AG04449 (cell line): ENCODE results near the gene DNAJC16.

ENCODE experiments used
- CTCF ChIA-PET: fragments of 350-600 bp; formaldehyde crosslinking; extraction: SDS; loops from one replicate; lab custom pipeline; 2021; ENCODE audit warnings: antibody characterized with exemption; lab: Yijun Ruan, JAX
- POLR2A ChIA-PET: fragments of 400-600, 350-600 bp; formaldehyde crosslinking; extraction: SDS; loops from one replicate; lab custom pipeline; 2020; ENCODE audit warnings: antibody characterized with exemption, inconsistent platforms; lab: Yijun Ruan, JAX
- DNase-seq: peaks from one replicate; pipeline ENCODE4 v3.0.0-alpha.2; 2010; ENCODE audit warnings: low read depth, low spot score
- H3K4me3 ChIP-seq: 2 replicates; pipeline ENCODE4 v1.5.1; 2011; ENCODE audit warnings: low read depth, mild to moderate bottlenecking, control low read depth, low read length
- TF ChIP-seq, protein P1 (sequence below): IDR thresholded peaks from one replicate; pipeline ENCODE4 v1.5.1; 2011; ENCODE audit warnings: mild to moderate bottlenecking, moderate library complexity, low read length, control low read depth, inconsistent platforms; ENCODE audit not compliant: insufficient read depth; ENCODE audit errors: missing control alignments

Gene DNAJC16

DNA sequence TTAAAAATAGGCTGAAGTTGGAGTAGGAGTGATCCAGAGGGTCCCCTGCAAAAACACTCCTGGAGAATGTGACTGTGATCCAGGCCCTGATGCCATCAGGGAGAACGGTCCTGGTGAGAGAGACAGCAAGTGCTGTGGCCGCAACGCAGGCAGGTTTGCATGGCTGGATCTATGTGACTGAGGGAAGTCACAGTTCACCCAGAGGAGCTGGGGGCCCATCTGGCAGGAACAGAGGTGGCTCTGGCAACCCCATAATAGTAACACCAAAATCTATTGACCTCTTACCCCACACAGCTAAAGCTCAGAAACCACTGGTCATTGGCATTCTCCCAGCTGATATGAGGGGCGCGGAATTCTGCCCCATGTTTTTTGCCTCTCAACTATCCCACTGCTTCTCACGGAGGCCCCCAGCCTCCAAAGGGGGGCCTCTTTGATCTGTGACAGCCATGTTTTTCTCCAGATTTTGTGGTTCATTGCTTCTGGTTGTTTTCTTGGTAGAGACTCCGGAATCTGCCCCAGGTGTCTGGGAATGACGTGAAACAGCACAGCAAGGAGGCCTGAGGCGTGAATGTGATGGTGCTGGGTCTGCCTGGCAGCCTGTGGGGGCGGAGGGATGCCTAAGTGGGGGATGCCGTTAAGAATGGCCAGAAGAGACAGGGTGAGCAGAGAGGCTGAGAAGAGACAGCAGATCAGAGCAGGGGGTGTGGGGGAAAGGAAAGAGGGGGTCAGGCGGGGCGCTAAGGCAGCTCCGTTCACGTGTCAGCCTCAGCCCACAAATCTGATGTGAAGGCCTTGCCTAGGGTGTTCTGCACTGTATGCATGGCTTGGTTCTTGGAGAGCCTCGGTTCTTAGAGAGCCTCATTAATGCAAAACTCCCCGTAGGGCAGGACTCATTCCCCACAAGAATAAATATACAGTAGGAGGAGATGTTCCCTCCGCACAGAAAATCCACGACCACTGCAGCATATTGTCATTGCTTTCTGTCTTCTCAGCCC lies 26.2 kb upstream of the DNAJC16 start:
- POLR2A ChIA-PET, result no interaction called here
- CTCF ChIA-PET, result interaction anchor here (0.8 to 2.7 kb wide), 15 partner anchors 8 to 372 kb away, joined by 3 to 16 read pairs (median 3); partner anchors contain the start of gene CASP9

DNA sequence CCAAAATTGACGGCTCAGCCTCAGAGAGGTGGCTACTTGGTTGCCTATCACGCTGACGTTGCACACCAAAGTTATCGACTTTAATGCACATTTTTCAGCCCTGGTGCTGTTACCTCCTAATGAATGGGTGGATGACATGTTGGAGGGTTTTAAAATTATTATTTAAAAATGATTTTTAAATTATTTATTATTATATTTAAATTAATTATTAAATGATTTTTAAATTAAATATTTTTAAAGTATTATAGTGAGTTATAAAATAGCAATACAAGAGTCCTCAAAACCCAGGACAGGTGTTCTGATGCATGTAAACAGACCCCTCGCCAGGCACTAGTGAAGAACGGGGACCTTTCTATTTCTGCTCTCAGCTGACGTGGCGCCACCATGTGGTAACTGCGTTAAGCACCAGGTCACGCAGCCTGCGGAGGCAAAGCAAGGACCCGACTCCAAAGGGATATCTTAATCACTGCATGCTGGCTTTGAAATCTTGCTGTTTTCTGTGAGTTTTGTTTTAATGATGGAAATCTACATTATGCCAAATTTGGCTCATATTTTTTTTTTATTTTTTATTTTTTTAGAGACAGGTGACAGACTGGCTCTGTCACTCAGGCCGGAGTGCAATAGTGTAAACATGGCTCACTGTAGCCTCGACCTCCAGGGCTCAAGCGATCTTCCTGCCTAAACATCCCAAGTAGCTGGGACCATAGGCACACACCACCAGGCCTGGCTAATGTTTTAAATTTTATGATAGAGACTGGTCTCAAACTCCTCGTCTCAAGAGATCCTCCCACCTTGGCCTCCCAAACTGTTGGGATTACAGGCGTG lies 25.2 kb upstream of the DNAJC16 start:
- H3K4me3 ChIP-seq, result no peak overlapping the region
- DNase-seq, result no peak
- POLR2A ChIA-PET, result no interaction called here
- TF ChIP-seq, protein P1, sequence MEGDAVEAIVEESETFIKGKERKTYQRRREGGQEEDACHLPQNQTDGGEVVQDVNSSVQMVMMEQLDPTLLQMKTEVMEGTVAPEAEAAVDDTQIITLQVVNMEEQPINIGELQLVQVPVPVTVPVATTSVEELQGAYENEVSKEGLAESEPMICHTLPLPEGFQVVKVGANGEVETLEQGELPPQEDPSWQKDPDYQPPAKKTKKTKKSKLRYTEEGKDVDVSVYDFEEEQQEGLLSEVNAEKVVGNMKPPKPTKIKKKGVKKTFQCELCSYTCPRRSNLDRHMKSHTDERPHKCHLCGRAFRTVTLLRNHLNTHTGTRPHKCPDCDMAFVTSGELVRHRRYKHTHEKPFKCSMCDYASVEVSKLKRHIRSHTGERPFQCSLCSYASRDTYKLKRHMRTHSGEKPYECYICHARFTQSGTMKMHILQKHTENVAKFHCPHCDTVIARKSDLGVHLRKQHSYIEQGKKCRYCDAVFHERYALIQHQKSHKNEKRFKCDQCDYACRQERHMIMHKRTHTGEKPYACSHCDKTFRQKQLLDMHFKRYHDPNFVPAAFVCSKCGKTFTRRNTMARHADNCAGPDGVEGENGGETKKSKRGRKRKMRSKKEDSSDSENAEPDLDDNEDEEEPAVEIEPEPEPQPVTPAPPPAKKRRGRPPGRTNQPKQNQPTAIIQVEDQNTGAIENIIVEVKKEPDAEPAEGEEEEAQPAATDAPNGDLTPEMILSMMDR, result peak; percentile 80
- CTCF ChIA-PET, result interaction anchor here (0.8 to 1.6 kb wide), 8 partner anchors 9 to 178 kb away, joined by 3 to 5 read pairs (median 3); no protein-coding TSS in a partner anchor

More for the DNA sequence above, 26.2 kb upstream of the DNAJC16 start:
- no peak for DNase-seq
- H3K4me3 ChIP-seq, result no peak overlapping the region
- TF ChIP-seq, protein P1, result no peak

DNA sequence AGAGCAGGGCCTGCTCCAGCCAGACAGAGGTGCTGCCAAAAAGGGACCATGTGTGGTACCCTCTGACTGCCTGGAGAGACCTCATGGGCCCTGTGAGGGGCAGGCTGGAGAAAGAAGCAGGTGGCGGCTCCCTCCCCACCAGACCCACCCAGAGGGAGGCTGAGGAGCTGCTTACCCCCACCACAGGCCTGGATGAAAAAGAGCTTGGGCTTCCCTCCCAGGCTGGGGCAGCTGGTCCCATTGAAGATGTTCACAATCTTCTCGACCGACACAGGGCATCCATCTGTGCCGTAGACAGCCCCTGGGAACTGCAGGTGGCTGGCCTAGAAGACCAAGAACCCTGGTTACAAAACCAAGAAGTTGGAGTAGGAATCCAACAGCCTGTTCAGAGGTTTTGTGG lies 22.2 kb upstream of the DNAJC16 start:
- CTCF ChIA-PET, result interaction anchor here (1.5 to 1.9 kb wide), 2 partner anchors 9 to 180 kb away, joined by 5 to 7 read pairs; no protein-coding TSS in a partner anchor

DNA sequence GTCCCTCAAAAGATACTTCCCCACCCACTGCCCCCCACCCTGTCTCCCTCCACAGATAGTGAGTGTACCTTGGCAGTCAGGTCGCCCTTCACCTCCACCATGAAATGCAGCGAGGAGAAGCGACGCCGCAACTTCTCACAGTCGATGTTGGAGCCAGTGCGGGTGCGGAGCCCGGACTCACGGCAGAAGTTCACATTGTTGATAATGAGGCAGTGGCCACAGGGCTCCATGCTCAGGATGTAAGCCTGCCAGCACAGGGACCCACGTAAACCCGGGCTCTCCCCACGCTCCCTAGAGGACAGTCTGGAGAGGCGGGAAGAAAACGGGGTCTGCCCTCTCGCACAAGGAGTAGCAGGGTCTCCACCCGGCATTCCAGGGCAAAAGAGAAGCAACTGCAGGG lies 19.8 kb upstream of the DNAJC16 start:
- no peak for DNase-seq
- TF ChIP-seq, protein P1, result no peak
- POLR2A ChIA-PET, result no interaction called here
- no peak overlapping the region for H3K4me3 ChIP-seq
- CTCF ChIA-PET, result no interaction called here

More for the DNA sequence above, 22.2 kb upstream of the DNAJC16 start:
- no peak overlapping the region for H3K4me3 ChIP-seq
- POLR2A ChIA-PET, result no interaction called here
- TF ChIP-seq, protein P1, result no peak
- DNase-seq, result no peak

DNA sequence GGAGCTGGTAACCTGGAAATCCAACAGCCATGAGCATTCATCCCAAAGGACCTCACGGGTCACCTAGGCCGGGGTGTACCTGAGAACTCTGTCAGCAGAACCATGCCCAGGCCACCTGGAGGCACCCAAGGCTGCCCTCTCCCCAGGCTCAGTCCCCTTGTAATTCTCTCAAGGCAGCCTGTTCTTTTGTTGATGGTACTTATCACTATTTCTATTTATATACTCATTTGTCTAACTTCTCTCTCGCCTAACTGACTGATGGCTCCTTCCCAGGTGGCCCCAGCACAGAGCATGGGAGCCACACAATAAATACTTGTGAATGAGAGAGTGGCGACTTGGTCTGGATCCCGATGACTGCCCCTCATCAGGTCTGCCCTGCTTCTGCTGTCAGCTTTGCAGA lies 19.4 kb upstream of the DNAJC16 start:
- DNase-seq, result no peak
- no peak overlapping the region for H3K4me3 ChIP-seq
- ChIA-PET POLR2A (no interaction called here), CTCF (no interaction called here)
- TF ChIP-seq, protein P1, result no peak
